Caki2 (cell line): ENCODE measurements around the gene CAMKK1. TPM values are rescaled to one million over a fixed set of nuclear protein-coding genes. Genes with fewer than 3 reads are reported as not detected.

Experiments
- total RNA-seq: library from RNA; depleted of rRNA; stranded (reverse); fragments of >200 nt; shearing (Covaris generic); gene quantifications from 2 replicates; pipeline ENCODE4 v1.2.3, GENCODE V29; 2014; ENCODE audit warnings: low replicate concordance; rRNA removed

The CAMKK1 gene
- total RNA-seq, 1 experiment from 2014 or later, result 13.6 TPM

Other genes starting within 250 kb of the CAMKK1 start
- 136 and 157 TPM in 2 replicates for gene TAX1BP3, start 224.5 kb downstream of the CAMKK1 start, total RNA-seq
- 19.1 and 34.7 TPM in 2 replicates for gene EMC6, start 224.2 kb downstream of the CAMKK1 start, total RNA-seq
- not detected in 2 replicates for gene P2RX5, start 196.9 kb downstream of the CAMKK1 start, total RNA-seq
- 9.4 and 9.9 TPM in 2 replicates for gene HASPIN, start 169.2 kb downstream of the CAMKK1 start, total RNA-seq
- 38.1 and 78.5 TPM in 2 replicates for gene ITGAE, start 91.9 kb downstream of the CAMKK1 start, total RNA-seq
- gene NCBP3, start 46.8 kb downstream of the CAMKK1 start, total RNA-seq, result 4.8 and 9.3 TPM in 2 replicates
- not detected in 2 replicates for gene P2RX1, start 23.4 kb upstream of the CAMKK1 start, total RNA-seq
- gene ATP2A3, start 71.4 kb upstream of the CAMKK1 start, total RNA-seq, result 5.0 and 7.7 TPM in 2 replicates
- gene ZZEF1, start 250.0 kb upstream of the CAMKK1 start, total RNA-seq, result 5.5 and 11.0 TPM in 2 replicates